GM19193 (cell line): ENCODE data around the gene PRM3.

Source experiments
- POLR2A ChIP-seq: IDR thresholded peaks from 4 replicates; pipeline ENCODE4 v1.6.1; 2011; ENCODE audit not compliant: insufficient read depth, insufficient read length; ENCODE audit errors: extremely low read depth

PRM3 gene, protein sequence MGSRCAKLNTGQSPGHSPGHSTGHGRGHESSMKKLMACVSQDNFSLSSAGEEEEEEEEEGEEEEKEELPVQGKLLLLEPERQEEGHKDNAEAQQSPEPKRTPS

GRCh38 chr16:11272921-11273720 lies at the start of gene PRM3:
Gene PRM3, minus strand, starts transcription at chr16:11273629. Its CDS starts 34 bp downstream, at chr16:11273595.
- TF ChIP-seq POLR2A: no peak

GRCh38 chr16:11322823-11323222 lies 49.4 kb upstream of the PRM3 start:
- no peak for TF ChIP-seq POLR2A

GRCh38 chr16:11321662-11322061 lies 48.2 kb upstream of the PRM3 start:
- no peak for TF ChIP-seq POLR2A

DNA sequence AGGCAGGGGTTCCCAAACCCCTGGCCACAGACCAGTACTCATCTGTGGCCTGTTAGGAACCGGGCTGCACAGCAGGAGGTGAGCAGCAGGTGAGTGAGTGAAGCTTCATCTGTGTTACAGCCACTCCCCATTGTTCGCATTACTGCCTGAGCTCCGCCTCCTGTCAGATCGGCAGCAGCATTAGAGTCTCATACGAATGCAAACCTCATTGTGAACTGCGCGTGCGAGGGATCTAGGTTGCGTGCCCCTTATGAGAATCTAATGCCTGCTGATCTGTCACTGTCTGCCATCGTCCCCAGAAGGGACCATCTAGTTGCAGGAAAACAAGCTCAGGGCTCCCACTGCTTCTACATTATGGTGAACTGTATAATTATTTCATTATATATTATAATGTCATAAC lies 46.7 kb upstream of the PRM3 start:
- TF ChIP-seq POLR2A: no peak

GRCh38 chr16:11319529-11320146 lies 46.2 kb upstream of the PRM3 start:
- no peak for TF ChIP-seq POLR2A

GRCh38 chr16:11318817-11319216 lies 45.4 kb upstream of the PRM3 start:
- TF ChIP-seq POLR2A: no peak

DNA sequence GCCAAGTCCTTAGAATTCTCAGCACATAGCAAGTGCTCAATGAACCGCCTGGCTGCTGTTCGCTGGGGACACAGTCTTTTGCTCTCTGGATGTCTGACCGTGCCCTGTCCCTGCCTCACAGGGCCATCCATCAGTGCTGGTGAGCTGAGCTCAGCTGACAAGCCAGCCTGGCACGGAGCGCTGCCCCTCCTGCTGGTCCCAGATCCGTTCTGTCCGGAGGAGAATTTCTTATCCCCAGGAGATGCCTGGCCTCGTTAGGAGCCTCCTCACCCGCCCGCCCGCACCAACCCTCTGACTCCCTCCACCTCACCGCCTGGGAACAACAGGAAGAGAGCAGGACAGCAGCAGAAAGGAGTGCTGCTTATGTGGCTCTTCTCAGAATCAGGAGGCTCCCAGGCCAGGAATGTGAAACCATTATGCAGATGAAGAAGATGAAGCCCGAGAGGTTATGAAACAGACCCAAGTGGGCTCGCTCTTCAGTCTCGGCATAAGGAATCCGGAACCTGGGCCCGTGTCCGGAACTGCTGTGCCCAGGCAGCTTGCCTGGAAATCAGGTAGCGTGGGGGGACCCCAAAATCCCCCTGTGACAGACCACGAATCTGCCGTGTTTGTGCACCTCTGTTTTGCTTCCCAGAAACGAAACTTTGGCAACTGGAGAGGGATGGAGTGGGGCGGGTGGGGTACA lies 43.0 kb upstream of the PRM3 start:
- TF ChIP-seq POLR2A: no peak

DNA sequence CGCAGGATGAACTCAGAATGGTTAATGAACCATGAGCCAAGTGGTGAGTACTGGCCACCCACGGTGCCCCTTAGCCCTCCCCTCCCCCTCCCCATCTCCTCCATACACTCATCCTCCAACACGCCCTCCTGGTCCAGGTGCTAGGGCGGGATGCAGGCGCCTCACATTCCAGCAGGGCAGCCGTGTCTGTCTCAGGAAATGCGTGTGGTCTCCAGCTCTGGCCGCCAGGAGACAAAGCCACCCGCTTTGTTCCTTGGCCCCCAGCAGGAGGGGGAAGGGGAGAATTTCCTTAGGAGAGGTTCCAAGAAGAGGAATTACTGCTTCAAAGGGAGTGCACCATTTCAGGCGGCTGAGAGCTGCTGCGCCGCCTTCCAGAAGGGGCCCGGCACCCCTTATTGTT lies 42.1 kb upstream of the PRM3 start:
- TF ChIP-seq POLR2A: no peak

DNA sequence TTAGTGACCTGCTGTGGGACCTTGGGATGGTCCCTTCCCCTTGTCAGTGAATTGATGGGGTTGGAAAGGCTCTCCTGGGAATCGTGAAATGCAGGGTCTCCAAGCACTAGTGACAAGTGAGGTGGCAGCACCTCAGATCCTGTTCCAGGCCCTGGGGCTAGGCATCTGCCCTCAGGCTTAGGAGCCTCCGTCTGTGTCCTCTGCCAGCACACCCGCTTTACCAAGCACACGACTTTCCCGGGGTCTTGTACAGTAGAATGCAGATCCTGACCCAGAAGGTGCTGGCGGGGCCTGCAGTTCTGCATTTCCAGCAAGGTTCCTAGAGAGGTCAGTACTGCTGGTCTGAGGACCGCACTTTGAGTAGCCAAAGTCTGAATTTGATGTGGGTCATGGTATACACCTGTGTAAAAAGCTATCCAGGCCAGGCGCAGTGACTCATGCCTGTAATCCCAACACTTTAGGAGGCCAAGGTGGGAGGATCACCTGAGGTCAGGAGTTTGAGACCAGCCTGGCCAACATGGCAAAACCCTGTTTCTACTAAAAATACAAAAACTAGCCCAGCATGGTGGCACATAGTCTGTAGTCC lies 41.0 kb upstream of the PRM3 start:
- no peak for TF ChIP-seq POLR2A

- no peak for TF ChIP-seq POLR2A
Observed at GRCh38 chr16:11313493-11314308, 40.3 kb upstream of the PRM3 start.

GRCh38 chr16:11312718-11313492 lies 39.5 kb upstream of the PRM3 start:
- no peak for TF ChIP-seq POLR2A

GRCh38 chr16:11310997-11311561 lies 37.6 kb upstream of the PRM3 start:
- no peak for TF ChIP-seq POLR2A

DNA sequence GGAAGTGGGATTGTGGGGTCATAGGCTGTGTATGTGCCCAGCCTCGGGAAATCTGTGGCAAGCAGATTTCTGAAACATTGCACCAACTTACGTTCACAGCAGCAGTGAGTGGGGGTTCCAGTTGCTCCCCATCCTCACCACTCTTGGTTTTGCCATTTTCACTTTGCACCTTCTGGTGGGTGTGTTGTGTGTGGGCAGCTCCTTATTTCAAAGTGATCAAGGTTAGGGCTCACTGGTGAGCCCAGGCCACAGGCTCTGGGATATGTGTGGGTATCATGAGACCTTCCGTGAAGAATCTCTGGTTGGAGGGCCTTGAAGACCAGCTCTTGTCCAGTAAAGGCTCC lies 37.2 kb upstream of the PRM3 start:
- no peak for TF ChIP-seq POLR2A
